Neural cell (in vitro differentiated cells): Measurements from ENCODE around the gene GLI2. TPM values are rescaled to one million over a fixed set of nuclear protein-coding genes. Genes with fewer than 3 reads are reported as not detected.

Source experiments
- H2AFZ ChIP-seq: fragments of 200-600, 300-800 bp; sonication (generic), shearing (Covaris generic); 2 replicates; pipeline ENCODE4 v1.6.0; 2014; ENCODE audit warnings: low read depth, mild to moderate bottlenecking, antibody characterized with exemption, low read length, moderate library complexity
- H3F3A ChIP-seq: fragments of 200-600 bp; shearing (Covaris generic); 2 replicates; pipeline ENCODE4 v1.6.1; 2016; ENCODE audit warnings: mild to moderate bottlenecking, moderate library complexity, mixed read lengths, antibody characterized with exemption, low read length; ENCODE audit not compliant: insufficient read depth, poor library complexity, severe bottlenecking
- H3K27ac ChIP-seq: fragments of 200-600, 300-800 bp; sonication (generic), shearing (Covaris generic); 2 replicates; pipeline ENCODE4 v1.5.1; 2014; ENCODE audit warnings: mild to moderate bottlenecking, low read length, moderate library complexity
- H3K27me3 ChIP-seq: fragments of 300-800, 200-600 bp; sonication (generic), shearing (Covaris generic); 2 replicates; pipeline ENCODE4 v1.6.0; 2014; ENCODE audit warnings: mild to moderate bottlenecking, low read depth, low read length, moderate library complexity; ENCODE audit not compliant: insufficient read depth
- H3K36me3 ChIP-seq: fragments of 300-800, 200-600 bp; sonication (generic), shearing (Covaris generic); 2 replicates; pipeline ENCODE4 v1.5.1; 2014; ENCODE audit warnings: mild to moderate bottlenecking, antibody characterized with exemption, low read length, moderate library complexity; ENCODE audit not compliant: insufficient read depth
- H3K4me2 ChIP-seq: fragments of 300-800, 200-600 bp; sonication (generic), shearing (Covaris generic); 2 replicates; pipeline ENCODE4 v1.6.0; 2014; ENCODE audit warnings: mild to moderate bottlenecking, low read length
- H3K4me3 ChIP-seq: fragments of 300-800, 200-600 bp; sonication (generic), shearing (Covaris generic); 2 replicates; pipeline ENCODE4 v1.5.1; 2014; ENCODE audit warnings: mild to moderate bottlenecking, low read length, moderate library complexity
- H3K79me2 ChIP-seq: fragments of 200-600 bp; shearing (Covaris generic); replicated peaks from 2 replicates; pipeline ENCODE4 v1.6.0; 2014; ENCODE audit warnings: mild to moderate bottlenecking, low read length, moderate library complexity; ENCODE audit not compliant: insufficient read depth
- H3K9ac ChIP-seq: fragments of 300-800, 200-600 bp; sonication (generic), shearing (Covaris generic); 2 replicates; pipeline ENCODE4 v1.6.1; 2016; ENCODE audit warnings: mild to moderate bottlenecking, low read length, mixed read lengths
- H3K9me2 ChIP-seq: fragments of 200-600 bp; shearing (Covaris generic); 2 replicates; pipeline ENCODE4 v1.6.1; 2016; ENCODE audit warnings: mild to moderate bottlenecking, low read length, mixed read lengths; ENCODE audit not compliant: insufficient read depth
- H3K9me3 ChIP-seq: fragments of 200-600, 300-800 bp; sonication (generic), shearing (Covaris generic); 2 replicates; pipeline ENCODE4 v1.6.1; 2016; ENCODE audit warnings: mild to moderate bottlenecking, mixed run types, low read length, moderate library complexity, mixed read lengths
- H4K20me1 ChIP-seq: fragments of 200-600 bp; shearing (Covaris generic); 2 replicates; pipeline ENCODE4 v1.6.1; 2016; ENCODE audit warnings: mild to moderate bottlenecking, mixed run types; ENCODE audit not compliant: insufficient read depth
- EP300 ChIP-seq: fragments of 450-650 bp; conservative IDR thresholded peaks from 2 replicates; pipeline ENCODE4 v1.6.1; 2014; ENCODE audit warnings: antibody characterized with exemption, mild to moderate bottlenecking, moderate library complexity; ENCODE audit not compliant: poor library complexity, severe bottlenecking
- EZH2 ChIP-seq: fragments of 200-600, 300-800 bp; shearing (Covaris generic), sonication (generic); IDR thresholded peaks from 2 replicates; pipeline ENCODE4 v1.6.1; 2014; ENCODE audit warnings: antibody characterized with exemption, low read length, borderline replicate concordance, mild to moderate bottlenecking; ENCODE audit not compliant: insufficient read depth, poor library complexity, severe bottlenecking
- MXI1 ChIP-seq: fragments of 450-650 bp; conservative IDR thresholded peaks from 2 replicates; pipeline ENCODE4 v1.6.1; 2014; ENCODE audit warnings: antibody characterized with exemption, mild to moderate bottlenecking; ENCODE audit not compliant: poor library complexity, severe bottlenecking
- POLR2AphosphoS5 ChIP-seq: IDR thresholded peaks from 2 replicates; pipeline ENCODE4 v1.6.1; 2012
- RAD21 ChIP-seq: fragments of 450-650 bp; conservative IDR thresholded peaks from 2 replicates; pipeline ENCODE4 v1.6.1; 2014; ENCODE audit warnings: antibody characterized with exemption, mild to moderate bottlenecking, moderate library complexity
- SMC3 ChIP-seq: fragments of 450-650 bp; conservative IDR thresholded peaks from 2 replicates; pipeline ENCODE4 v1.6.1; 2014; ENCODE audit warnings: antibody characterized with exemption, mild to moderate bottlenecking, moderate library complexity; ENCODE audit not compliant: poor library complexity
- TAF1 ChIP-seq: IDR thresholded peaks from 2 replicates; pipeline ENCODE4 v1.6.1; 2012; ENCODE audit warnings: low read depth
- polyA plus RNA-seq: library from polyadenylated mRNA; depleted of rRNA; stranded (reverse); fragments of >200 nt; gene quantifications from 2 replicates; pipeline ENCODE4 v1.2.3, GENCODE V29; 2014
- TF ChIP-seq, protein P1 (sequence below): fragments of 450-650 bp; IDR thresholded peaks from 2 replicates; pipeline ENCODE4 v1.5.1; 2014; ENCODE audit warnings: antibody characterized with exemption, mild to moderate bottlenecking, moderate library complexity; ENCODE audit not compliant: poor library complexity, severe bottlenecking
- TF ChIP-seq, protein P2 (sequence below): IDR thresholded peaks from 2 replicates; pipeline ENCODE4 v1.6.1; 2012; ENCODE audit warnings: borderline replicate concordance

Gene GLI2
- polyA plus RNA-seq, 1 donor from 2014 or later: 0.14 TPM

DNA sequence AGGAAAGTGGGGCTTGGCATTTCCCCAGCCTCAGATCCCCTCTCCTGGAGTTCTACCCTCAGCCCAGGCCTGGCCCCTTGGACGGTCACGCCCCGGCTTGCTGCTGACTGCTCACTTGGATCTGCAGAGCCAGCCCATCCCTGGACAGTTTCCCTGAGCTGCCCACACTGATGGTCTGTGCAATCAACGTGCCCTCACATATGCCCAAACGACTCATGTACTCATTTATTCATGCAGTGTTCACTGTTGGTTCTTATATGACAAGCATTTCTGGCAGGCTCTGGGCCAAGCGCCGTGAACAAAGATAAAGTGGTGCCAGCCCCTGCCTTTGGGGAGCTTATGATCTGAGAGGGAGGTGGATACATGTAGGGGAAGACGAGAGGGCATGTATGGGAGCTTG, 20.3 kb upstream of the GLI2 start:
- no peak overlapping the region for H3K27ac ChIP-seq
- no peaks in the 10 kb centered on the region for H4K20me1 ChIP-seq
- H3F3A ChIP-seq: no peaks in the 10 kb centered on the region
- no peak overlapping the region for H3K4me3 ChIP-seq
- no peaks in the 10 kb centered on the region for H3K36me3 ChIP-seq
- no peak overlapping the region for H3K9ac ChIP-seq
- no peak overlapping the region for H2AFZ ChIP-seq
- no peaks in the 10 kb centered on the region for H3K9me3 ChIP-seq
- no peaks in the 10 kb centered on the region for H3K79me2 ChIP-seq
- H3K9me2 ChIP-seq: no peaks in the 10 kb centered on the region
- no peaks in the 10 kb centered on the region for H3K27me3 ChIP-seq
- H3K4me2 ChIP-seq: no peak overlapping the region
- TF ChIP-seq TAF1 (no peak), EP300 (no peak), POLR2AphosphoS5 (no peak), SMC3 (no peak), EZH2 (no peak), RAD21 (no peak), MXI1 (no peak)
- TF ChIP-seq, protein P1, sequence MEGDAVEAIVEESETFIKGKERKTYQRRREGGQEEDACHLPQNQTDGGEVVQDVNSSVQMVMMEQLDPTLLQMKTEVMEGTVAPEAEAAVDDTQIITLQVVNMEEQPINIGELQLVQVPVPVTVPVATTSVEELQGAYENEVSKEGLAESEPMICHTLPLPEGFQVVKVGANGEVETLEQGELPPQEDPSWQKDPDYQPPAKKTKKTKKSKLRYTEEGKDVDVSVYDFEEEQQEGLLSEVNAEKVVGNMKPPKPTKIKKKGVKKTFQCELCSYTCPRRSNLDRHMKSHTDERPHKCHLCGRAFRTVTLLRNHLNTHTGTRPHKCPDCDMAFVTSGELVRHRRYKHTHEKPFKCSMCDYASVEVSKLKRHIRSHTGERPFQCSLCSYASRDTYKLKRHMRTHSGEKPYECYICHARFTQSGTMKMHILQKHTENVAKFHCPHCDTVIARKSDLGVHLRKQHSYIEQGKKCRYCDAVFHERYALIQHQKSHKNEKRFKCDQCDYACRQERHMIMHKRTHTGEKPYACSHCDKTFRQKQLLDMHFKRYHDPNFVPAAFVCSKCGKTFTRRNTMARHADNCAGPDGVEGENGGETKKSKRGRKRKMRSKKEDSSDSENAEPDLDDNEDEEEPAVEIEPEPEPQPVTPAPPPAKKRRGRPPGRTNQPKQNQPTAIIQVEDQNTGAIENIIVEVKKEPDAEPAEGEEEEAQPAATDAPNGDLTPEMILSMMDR: no peak
- TF ChIP-seq, protein P2, sequence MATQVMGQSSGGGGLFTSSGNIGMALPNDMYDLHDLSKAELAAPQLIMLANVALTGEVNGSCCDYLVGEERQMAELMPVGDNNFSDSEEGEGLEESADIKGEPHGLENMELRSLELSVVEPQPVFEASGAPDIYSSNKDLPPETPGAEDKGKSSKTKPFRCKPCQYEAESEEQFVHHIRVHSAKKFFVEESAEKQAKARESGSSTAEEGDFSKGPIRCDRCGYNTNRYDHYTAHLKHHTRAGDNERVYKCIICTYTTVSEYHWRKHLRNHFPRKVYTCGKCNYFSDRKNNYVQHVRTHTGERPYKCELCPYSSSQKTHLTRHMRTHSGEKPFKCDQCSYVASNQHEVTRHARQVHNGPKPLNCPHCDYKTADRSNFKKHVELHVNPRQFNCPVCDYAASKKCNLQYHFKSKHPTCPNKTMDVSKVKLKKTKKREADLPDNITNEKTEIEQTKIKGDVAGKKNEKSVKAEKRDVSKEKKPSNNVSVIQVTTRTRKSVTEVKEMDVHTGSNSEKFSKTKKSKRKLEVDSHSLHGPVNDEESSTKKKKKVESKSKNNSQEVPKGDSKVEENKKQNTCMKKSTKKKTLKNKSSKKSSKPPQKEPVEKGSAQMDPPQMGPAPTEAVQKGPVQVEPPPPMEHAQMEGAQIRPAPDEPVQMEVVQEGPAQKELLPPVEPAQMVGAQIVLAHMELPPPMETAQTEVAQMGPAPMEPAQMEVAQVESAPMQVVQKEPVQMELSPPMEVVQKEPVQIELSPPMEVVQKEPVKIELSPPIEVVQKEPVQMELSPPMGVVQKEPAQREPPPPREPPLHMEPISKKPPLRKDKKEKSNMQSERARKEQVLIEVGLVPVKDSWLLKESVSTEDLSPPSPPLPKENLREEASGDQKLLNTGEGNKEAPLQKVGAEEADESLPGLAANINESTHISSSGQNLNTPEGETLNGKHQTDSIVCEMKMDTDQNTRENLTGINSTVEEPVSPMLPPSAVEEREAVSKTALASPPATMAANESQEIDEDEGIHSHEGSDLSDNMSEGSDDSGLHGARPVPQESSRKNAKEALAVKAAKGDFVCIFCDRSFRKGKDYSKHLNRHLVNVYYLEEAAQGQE: no peak

DNA sequence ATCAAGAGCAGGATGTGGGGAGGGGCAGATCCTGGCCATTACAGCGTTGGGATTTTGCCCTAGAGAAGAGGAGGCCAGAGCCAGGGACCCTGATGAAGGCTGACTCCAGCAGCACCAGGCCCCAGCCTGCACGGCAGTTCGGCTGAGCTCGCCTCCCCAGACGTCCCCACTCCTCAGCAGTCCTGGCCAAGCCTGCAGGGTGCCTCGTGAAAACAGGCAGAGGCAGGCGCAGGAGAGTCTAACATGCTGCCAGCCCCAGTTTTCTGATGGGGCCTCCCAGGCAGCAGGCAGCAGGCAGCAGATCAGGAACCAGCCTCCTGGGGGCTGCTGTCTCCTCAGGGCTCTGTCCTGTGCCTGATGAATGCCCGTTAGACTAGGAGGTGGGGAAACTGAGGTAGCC, 19.7 kb upstream of the GLI2 start:
- H2AFZ ChIP-seq: no peak overlapping the region
- no peaks in the 10 kb centered on the region for H3K36me3 ChIP-seq
- H3K4me2 ChIP-seq: no peak overlapping the region
- no peaks in the 10 kb centered on the region for H3K9me2 ChIP-seq
- H3K9me3 ChIP-seq: no peaks in the 10 kb centered on the region
- no peak overlapping the region for H3K4me3 ChIP-seq
- no peak overlapping the region for H3K9ac ChIP-seq
- H3K27me3 ChIP-seq: no peaks in the 10 kb centered on the region
- no peaks in the 10 kb centered on the region for H3F3A ChIP-seq
- H4K20me1 ChIP-seq: no peaks in the 10 kb centered on the region
- H3K79me2 ChIP-seq: no peaks in the 10 kb centered on the region
- H3K27ac ChIP-seq: no peak overlapping the region
- TF ChIP-seq EZH2 (no peak), MXI1 (no peak), EP300 (no peak), SMC3 (no peak), POLR2AphosphoS5 (no peak), RAD21 (no peak), TAF1 (no peak)
- TF ChIP-seq, protein P2: no peak
- TF ChIP-seq, protein P1: no peak
